Esophagus muscularis mucosa (tissue), 3 donors: ENCODE results near the gene TBPL2.

Experiments used
- POLR2AphosphoS5 ChIP-seq, 2 donors: sonication (generic); formaldehyde crosslinking; IDR thresholded peaks; one replicate each; pipeline ENCODE4 v1.6.1; 2017; ENCODE audit warnings: antibody characterized with exemption in 2 of 2
- TF ChIP-seq, protein P1 (sequence below), 3 experiments: fragments of 200-600 bp in 2 of 3; fragments of 450-650 bp in 1 of 3; sonication (generic) in 2 of 3; IDR thresholded peaks; one replicate each; pipeline ENCODE4 v1.5.1; 2017 to 2019; ENCODE audit warnings: antibody characterized with exemption in 3 of 3, mild to moderate bottlenecking in 2 of 3, moderate library complexity in 1 of 3

DNA sequence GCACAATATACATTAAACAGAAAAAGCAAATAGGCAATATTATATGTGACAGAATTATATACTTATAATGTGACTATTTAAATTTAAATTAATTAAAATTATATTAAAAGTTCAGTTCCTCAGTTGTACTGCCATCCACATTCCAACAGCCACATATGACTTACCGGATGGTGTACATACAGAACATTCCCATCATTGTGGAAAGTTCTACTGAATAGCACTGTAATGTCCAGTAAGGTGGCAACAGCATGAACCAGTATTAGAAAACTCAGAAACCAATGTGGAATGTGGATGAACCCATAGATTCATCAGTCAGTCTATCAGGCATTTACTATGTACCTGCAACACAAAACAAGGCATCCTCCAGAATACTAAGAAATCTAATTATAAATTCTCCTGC lies 41.2 kb downstream of the TBPL2 start:
- TF ChIP-seq, protein P1, sequence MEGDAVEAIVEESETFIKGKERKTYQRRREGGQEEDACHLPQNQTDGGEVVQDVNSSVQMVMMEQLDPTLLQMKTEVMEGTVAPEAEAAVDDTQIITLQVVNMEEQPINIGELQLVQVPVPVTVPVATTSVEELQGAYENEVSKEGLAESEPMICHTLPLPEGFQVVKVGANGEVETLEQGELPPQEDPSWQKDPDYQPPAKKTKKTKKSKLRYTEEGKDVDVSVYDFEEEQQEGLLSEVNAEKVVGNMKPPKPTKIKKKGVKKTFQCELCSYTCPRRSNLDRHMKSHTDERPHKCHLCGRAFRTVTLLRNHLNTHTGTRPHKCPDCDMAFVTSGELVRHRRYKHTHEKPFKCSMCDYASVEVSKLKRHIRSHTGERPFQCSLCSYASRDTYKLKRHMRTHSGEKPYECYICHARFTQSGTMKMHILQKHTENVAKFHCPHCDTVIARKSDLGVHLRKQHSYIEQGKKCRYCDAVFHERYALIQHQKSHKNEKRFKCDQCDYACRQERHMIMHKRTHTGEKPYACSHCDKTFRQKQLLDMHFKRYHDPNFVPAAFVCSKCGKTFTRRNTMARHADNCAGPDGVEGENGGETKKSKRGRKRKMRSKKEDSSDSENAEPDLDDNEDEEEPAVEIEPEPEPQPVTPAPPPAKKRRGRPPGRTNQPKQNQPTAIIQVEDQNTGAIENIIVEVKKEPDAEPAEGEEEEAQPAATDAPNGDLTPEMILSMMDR (IDR thresholded peaks at IDR 0.05), result no peak
- TF ChIP-seq POLR2AphosphoS5 (IDR thresholded peaks at IDR 0.05), result no peak
